Measurements from ENCODE around the gene C11orf58. TPM values are rescaled to one million over a fixed set of nuclear protein-coding genes. Genes with fewer than 3 reads are reported as not detected.

C11orf58 gene
- total and polyA plus RNA-seq, 2 experiments from 2014 or later = 153 to 226 TPM

DNA sequence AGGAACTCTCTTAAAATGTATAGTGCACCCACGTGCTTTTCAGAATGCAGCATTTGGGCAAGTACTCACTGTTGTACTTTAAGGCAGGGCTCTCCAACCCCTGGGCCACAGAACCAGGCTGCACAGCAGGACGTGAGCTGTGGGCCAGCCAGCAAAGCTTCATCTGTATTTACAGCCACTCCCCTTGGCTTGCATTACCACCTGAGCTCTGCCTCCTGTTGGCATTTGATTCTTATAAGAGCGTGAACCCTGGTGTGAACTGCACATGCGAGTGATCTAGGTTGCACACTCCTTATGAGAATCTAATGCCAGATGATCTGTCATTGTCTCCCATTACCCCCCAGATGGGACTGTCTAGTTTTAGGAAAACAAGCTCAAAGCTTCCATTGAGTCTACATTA is 3.0 kb downstream of the C11orf58 start:
- H3K4me3 ChIP-seq = no peak overlapping the region
- H3K27me3 ChIP-seq (replicated peaks; ENCODE audit: insufficient read depth) = no peaks in the 10 kb centered on the region
- in situ Hi-C loops (cut with MboI) = no loop called here
- H3K9me2 ChIP-seq (ENCODE audit: insufficient read depth) = no peaks in the 10 kb centered on the region
- no peaks in the 10 kb centered on the region for H3F3A ChIP-seq (ENCODE audit: insufficient read depth)
- H3K9me3 ChIP-seq (ENCODE audit: low read depth) = no peaks in the 10 kb centered on the region
- H3K27ac ChIP-seq = no peak overlapping the region
- H3K9ac ChIP-seq = no peak overlapping the region
- H3K4me1 ChIP-seq (ENCODE audit: insufficient read depth) = peaks cover 30% of the 10 kb centered on the region
- peaks cover 89% of the 10 kb centered on the region for H3K79me2 ChIP-seq (ENCODE audit: insufficient read depth)
- peaks cover 23% of the 10 kb centered on the region for H3K36me3 ChIP-seq (ENCODE audit: low read depth)
- no peak for DNase-seq
- WGBS, 2 experiments (ENCODE audit: low coverage in 1 of 2, low lambda C conversion rate in 2 of 2, missing lambda C conversion rate in 2 of 2) = 72% methylated on average over 4 of the region's 4 CpGs
- H2AFZ ChIP-seq = no peak overlapping the region
- H3K4me2 ChIP-seq (ENCODE audit: unreplicated experiment) = peak overlapping the region; percentile 34
- no peak for TF ChIP-seq EZH2 (IDR thresholded peaks at IDR 0.05; ENCODE audit: insufficient read depth, poor library complexity, severe bottlenecking)
- no peak for TF ChIP-seq EZH2phosphoT487 (IDR thresholded peaks at IDR 0.05; ENCODE audit: insufficient read depth, low read depth)
- H4K20me1 ChIP-seq (ENCODE audit: insufficient read depth) = no peaks in the 10 kb centered on the region; the same call in 1 of the 2 replicates

GRCh38 chr11:16743478-16743877 is 5.0 kb downstream of the C11orf58 start:
- 84% methylated on average over 4 of the region's 4 CpGs for WGBS, 2 experiments (ENCODE audit: low coverage in 1 of 2, low lambda C conversion rate in 2 of 2, missing lambda C conversion rate in 2 of 2)
- Histone ChIP-seq H3K9me2 (ENCODE audit: insufficient read depth) (no peaks in the 10 kb centered on the region), H3K4me1 (ENCODE audit: insufficient read depth) (peaks cover 26% of the 10 kb centered on the region), H3K36me3 (ENCODE audit: low read depth) (peaks cover 42% of the 10 kb centered on the region), H3K9me3 (ENCODE audit: low read depth) (no peaks in the 10 kb centered on the region), H3K4me2 (ENCODE audit: unreplicated experiment) (no peak overlapping the region), H3K27ac (no peak overlapping the region), H3K9ac (no peak overlapping the region), H3F3A (ENCODE audit: insufficient read depth) (no peaks in the 10 kb centered on the region; the same call in 1 of the 2 replicates), H3K4me3 (no peak overlapping the region), H3K79me2 (ENCODE audit: insufficient read depth) (peaks cover 100% of the 10 kb centered on the region), H4K20me1 (ENCODE audit: insufficient read depth) (peaks cover 5% of the 10 kb centered on the region; the same call in 1 of the 2 replicates), H3K27me3 (replicated peaks; ENCODE audit: insufficient read depth) (no peaks in the 10 kb centered on the region), H2AFZ (no peak overlapping the region)
- in situ Hi-C loops (cut with MboI) = no loop called here
- no peak for DNase-seq
- no peak for TF ChIP-seq EZH2 (IDR thresholded peaks at IDR 0.05; ENCODE audit: insufficient read depth, poor library complexity, severe bottlenecking)
- no peak for TF ChIP-seq EZH2phosphoT487 (IDR thresholded peaks at IDR 0.05; ENCODE audit: insufficient read depth, low read depth)

- H3K27me3 ChIP-seq (replicated peaks; ENCODE audit: insufficient read depth) = no peaks in the 10 kb centered on the region
- H3K4me2 ChIP-seq (ENCODE audit: unreplicated experiment) = no peak overlapping the region
- H3F3A ChIP-seq (ENCODE audit: insufficient read depth) = peaks cover 4% of the 10 kb centered on the region; the same call in 1 of the 2 replicates
- H3K79me2 ChIP-seq (ENCODE audit: insufficient read depth) = peaks cover 99% of the 10 kb centered on the region
- H2AFZ ChIP-seq = no peak overlapping the region
- no peak overlapping the region for H3K9ac ChIP-seq
- in situ Hi-C loops (cut with MboI) = no loop called here
- no peak overlapping the region for H3K4me3 ChIP-seq
- peaks cover 5% of the 10 kb centered on the region; the same call in 1 of the 2 replicates for H4K20me1 ChIP-seq (ENCODE audit: insufficient read depth)
- H3K36me3 ChIP-seq (ENCODE audit: low read depth) = peaks cover 49% of the 10 kb centered on the region
- H3K9me2 ChIP-seq (ENCODE audit: insufficient read depth) = no peaks in the 10 kb centered on the region
- DNase-seq = no peak
- WGBS, 2 experiments (ENCODE audit: low coverage in 1 of 2, low lambda C conversion rate in 2 of 2, missing lambda C conversion rate in 2 of 2) = 88 to 90% methylated on average over 5 of the region's 5 CpGs
- no peak for TF ChIP-seq EZH2phosphoT487 (IDR thresholded peaks at IDR 0.05; ENCODE audit: insufficient read depth, low read depth)
- TF ChIP-seq EZH2 (IDR thresholded peaks at IDR 0.05; ENCODE audit: insufficient read depth, poor library complexity, severe bottlenecking) = no peak
- no peaks in the 10 kb centered on the region for H3K9me3 ChIP-seq (ENCODE audit: low read depth)
- no peak overlapping the region for H3K27ac ChIP-seq
- peaks cover 26% of the 10 kb centered on the region for H3K4me1 ChIP-seq (ENCODE audit: insufficient read depth)
Observed at GRCh38 chr11:16744128-16744725, 5.8 kb downstream of the C11orf58 start.

DNA sequence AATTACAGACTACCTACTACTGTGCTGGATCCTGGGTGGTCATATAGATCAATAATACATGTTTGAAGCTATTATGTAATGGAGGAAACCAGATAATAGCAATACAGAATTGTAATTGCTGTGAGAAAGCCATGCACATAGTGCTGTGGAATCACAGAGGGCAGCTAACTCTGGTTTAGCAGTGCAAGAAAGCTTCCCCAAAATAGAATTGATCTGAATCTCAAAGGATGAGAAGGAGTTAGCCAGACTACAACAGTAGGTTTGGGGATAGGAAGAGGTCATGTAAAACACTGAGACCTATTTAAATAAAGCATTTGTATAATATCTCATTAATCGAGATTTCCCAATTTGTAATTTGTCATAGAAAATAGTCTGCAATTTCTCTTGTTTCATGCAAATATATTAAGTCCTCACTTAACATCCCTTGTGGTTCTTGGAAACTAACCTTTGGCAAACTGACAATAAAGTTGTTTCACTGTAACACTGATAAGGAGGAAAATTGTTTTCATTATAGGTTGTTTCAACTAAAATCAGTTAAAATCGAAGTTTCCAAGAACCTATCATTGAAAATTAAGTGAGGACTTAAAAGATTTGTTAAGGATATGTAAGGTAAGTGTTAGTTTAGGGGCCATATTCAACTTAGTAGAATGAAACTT is 7.6 kb downstream of the C11orf58 start:
- in situ Hi-C loops (cut with MboI) = no loop called here
- H3K27ac ChIP-seq = no peak overlapping the region
- H3K4me2 ChIP-seq (ENCODE audit: unreplicated experiment) = no peak overlapping the region
- H3F3A ChIP-seq (ENCODE audit: insufficient read depth) = peaks cover 4% of the 10 kb centered on the region; the same call in 1 of the 2 replicates
- H2AFZ ChIP-seq = no peak overlapping the region
- 94 to 98% methylated on average over 2 of the region's 2 CpGs for whole genome bisulfite sequencing, 2 experiments (ENCODE audit: low coverage in 1 of 2, low lambda C conversion rate in 2 of 2, missing lambda C conversion rate in 2 of 2)
- H3K4me1 ChIP-seq (ENCODE audit: insufficient read depth) = peaks cover 18% of the 10 kb centered on the region
- no peak for DNase-seq
- no peak overlapping the region for H3K9ac ChIP-seq
- TF ChIP-seq EZH2 (IDR thresholded peaks at IDR 0.05; ENCODE audit: insufficient read depth, poor library complexity, severe bottlenecking) (no peak), EZH2phosphoT487 (IDR thresholded peaks at IDR 0.05; ENCODE audit: insufficient read depth, low read depth) (no peak)
- H3K79me2 ChIP-seq (ENCODE audit: insufficient read depth) = peaks cover 91% of the 10 kb centered on the region
- H3K4me3 ChIP-seq = no peak overlapping the region
- peaks cover 5% of the 10 kb centered on the region; the same call in 1 of the 2 replicates for H4K20me1 ChIP-seq (ENCODE audit: insufficient read depth)
- H3K9me3 ChIP-seq (ENCODE audit: low read depth) = no peaks in the 10 kb centered on the region
- H3K27me3 ChIP-seq (replicated peaks; ENCODE audit: insufficient read depth) = no peaks in the 10 kb centered on the region
- peaks cover 63% of the 10 kb centered on the region for H3K36me3 ChIP-seq (ENCODE audit: low read depth)
- no peaks in the 10 kb centered on the region for H3K9me2 ChIP-seq (ENCODE audit: insufficient read depth)

Data from GM23248 (cell line).